SU-DHL-6 (cell line): ENCODE results near the gene CCDC93.

Experiments used
- H2AFZ ChIP-seq: fragments of 200-600 bp; sonication (generic); 2 replicates; pipeline ENCODE4 v1.6.1; 2014; ENCODE audit warnings: low read depth, mild to moderate bottlenecking, moderate library complexity, mixed read lengths, antibody characterized with exemption, low read length; ENCODE audit not compliant: severe bottlenecking
- H3F3A ChIP-seq: fragments of 200-600 bp; shearing (Covaris generic); 2 replicates; pipeline ENCODE4 v1.6.0; 2016; ENCODE audit warnings: antibody characterized with exemption, mild to moderate bottlenecking; ENCODE audit not compliant: insufficient read depth
- H3K27ac ChIP-seq: fragments of 200-600 bp; sonication (generic); 2 replicates; pipeline ENCODE4 v1.5.1; 2016; ENCODE audit warnings: low read depth, mild to moderate bottlenecking, low read length, moderate library complexity, mixed read lengths
- H3K27me3 ChIP-seq: fragments of 200-600 bp; sonication (generic), shearing (Covaris generic); 2 replicates; pipeline ENCODE4 v1.6.0; 2014; ENCODE audit warnings: mild to moderate bottlenecking, low read length
- H3K36me3 ChIP-seq: fragments of 200-600 bp; sonication (generic); 2 replicates; pipeline ENCODE4 v1.6.1; 2014; ENCODE audit warnings: mild to moderate bottlenecking, low read length, mixed read lengths
- H3K4me2 ChIP-seq: fragments of 300-600, 200-600 bp; shearing (Covaris generic), sonication (generic); 2 replicates; pipeline ENCODE4 v1.6.0; 2014; ENCODE audit warnings: low read length, low read depth, mild to moderate bottlenecking; ENCODE audit not compliant: poor library complexity, severe bottlenecking
- H3K4me3 ChIP-seq: fragments of 200-600 bp; sonication (generic); 2 replicates; pipeline ENCODE4 v1.5.1; 2014; ENCODE audit warnings: antibody characterized with exemption, low read length, mild to moderate bottlenecking, mixed read lengths; ENCODE audit not compliant: insufficient read depth, poor library complexity, severe bottlenecking
- H3K79me2 ChIP-seq: fragments of 200-600 bp; sonication (generic); 2 replicates; pipeline ENCODE4 v1.6.1; 2014; ENCODE audit warnings: mild to moderate bottlenecking, low read length, moderate library complexity; ENCODE audit not compliant: insufficient read depth
- H3K9ac ChIP-seq: fragments of 200-600 bp; sonication (generic); 2 replicates; pipeline ENCODE4 v1.7.0; 2014; ENCODE audit warnings: mild to moderate bottlenecking, low read length
- H3K9me2 ChIP-seq: fragments of 200-600 bp; sonication (generic); replicated peaks from 2 replicates; pipeline ENCODE4 v1.6.1; 2014; ENCODE audit warnings: low read length; ENCODE audit not compliant: insufficient read depth
- H3K9me3 ChIP-seq: fragments of 200-600 bp; sonication (generic); 2 replicates; pipeline ENCODE4 v1.6.1; 2014; ENCODE audit warnings: low read length, mixed read lengths; ENCODE audit not compliant: insufficient read depth
- H4K20me1 ChIP-seq: fragments of 200-600 bp; sonication (generic); 2 replicates; pipeline ENCODE4 v1.6.1; 2014; ENCODE audit warnings: low read depth, mild to moderate bottlenecking, antibody characterized with exemption, low read length, moderate library complexity, mixed read lengths
- CTCF ChIP-seq: fragments of 200-600 bp; sonication (generic); IDR thresholded peaks from one replicate; pipeline ENCODE4 v1.5.1; 2017; ENCODE audit warnings: antibody characterized with exemption, mild to moderate bottlenecking, low read length, moderate library complexity; ENCODE audit not compliant: insufficient read depth, poor library complexity, severe bottlenecking
- EZH2phosphoT487 ChIP-seq: fragments of 200-600 bp; sonication (generic), shearing (Covaris generic); conservative IDR thresholded peaks from 2 replicates; pipeline ENCODE4 v1.6.1; 2018; ENCODE audit warnings: mild to moderate bottlenecking, antibody characterized with exemption, low read length, moderate library complexity, mixed read lengths

CCDC93 gene

GRCh38 chr2:118049140-118049815 lies 35.4 kb upstream of the CCDC93 start:
- Histone ChIP-seq H4K20me1 (no peaks in the 10 kb centered on the region), H3K9ac (no peak overlapping the region), H3F3A (no peaks in the 10 kb centered on the region), H3K36me3 (no peaks in the 10 kb centered on the region), H3K9me2 (no peaks in the 10 kb centered on the region), H3K27me3 (no peaks in the 10 kb centered on the region), H3K79me2 (no peaks in the 10 kb centered on the region), H2AFZ (no peak overlapping the region), H3K4me3 (no peak overlapping the region), H3K9me3 (no peaks in the 10 kb centered on the region), H3K27ac (no peak overlapping the region), H3K4me2 (no peak overlapping the region)
- TF ChIP-seq CTCF: no peak
- TF ChIP-seq EZH2phosphoT487: no peak

- no peak for TF ChIP-seq EZH2phosphoT487
- no peak for TF ChIP-seq CTCF
- Histone ChIP-seq H3K27ac (no peak overlapping the region), H2AFZ (no peak overlapping the region)
Measured at GRCh38 chr2:118048401-118048800, 34.5 kb upstream of the CCDC93 start.

GRCh38 chr2:118047380-118047826 lies 33.5 kb upstream of the CCDC93 start:
- no peak overlapping the region for H3K27ac ChIP-seq
- H3K9ac ChIP-seq: no peak overlapping the region
- no peaks in the 10 kb centered on the region for H3K9me2 ChIP-seq
- H4K20me1 ChIP-seq: no peaks in the 10 kb centered on the region
- H3F3A ChIP-seq: no peaks in the 10 kb centered on the region
- no peak overlapping the region for H3K4me2 ChIP-seq
- H3K79me2 ChIP-seq: no peaks in the 10 kb centered on the region
- H2AFZ ChIP-seq: no peak overlapping the region
- H3K4me3 ChIP-seq: no peak overlapping the region
- H3K36me3 ChIP-seq: no peaks in the 10 kb centered on the region
- TF ChIP-seq CTCF: no peak
- no peak for TF ChIP-seq EZH2phosphoT487
- H3K27me3 ChIP-seq: no peaks in the 10 kb centered on the region
- H3K9me3 ChIP-seq: no peaks in the 10 kb centered on the region

More at GRCh38 chr2:118048401-118048800, 34.5 kb upstream of the CCDC93 start:
- no peaks in the 10 kb centered on the region for H3F3A ChIP-seq
- H3K79me2 ChIP-seq: no peaks in the 10 kb centered on the region
- H3K27me3 ChIP-seq: no peaks in the 10 kb centered on the region
- no peak overlapping the region for H3K4me3 ChIP-seq
- H3K4me2 ChIP-seq: no peak overlapping the region
- H3K36me3 ChIP-seq: no peaks in the 10 kb centered on the region
- H3K9ac ChIP-seq: no peak overlapping the region
- no peaks in the 10 kb centered on the region for H3K9me2 ChIP-seq
- H4K20me1 ChIP-seq: no peaks in the 10 kb centered on the region
- no peaks in the 10 kb centered on the region for H3K9me3 ChIP-seq
